HG03342 (cell line): ENCODE data around the gene COL16A1.

Experiments used
- ATAC-seq: cut with Tn5 transposase; IDR thresholded peaks from one replicate; pipeline ENCODE4 v1.9.1; 2021; ENCODE audit warnings: mild to moderate bottlenecking, moderate library complexity; ENCODE audit not compliant: unreplicated experiment

Gene COL16A1

DNA sequence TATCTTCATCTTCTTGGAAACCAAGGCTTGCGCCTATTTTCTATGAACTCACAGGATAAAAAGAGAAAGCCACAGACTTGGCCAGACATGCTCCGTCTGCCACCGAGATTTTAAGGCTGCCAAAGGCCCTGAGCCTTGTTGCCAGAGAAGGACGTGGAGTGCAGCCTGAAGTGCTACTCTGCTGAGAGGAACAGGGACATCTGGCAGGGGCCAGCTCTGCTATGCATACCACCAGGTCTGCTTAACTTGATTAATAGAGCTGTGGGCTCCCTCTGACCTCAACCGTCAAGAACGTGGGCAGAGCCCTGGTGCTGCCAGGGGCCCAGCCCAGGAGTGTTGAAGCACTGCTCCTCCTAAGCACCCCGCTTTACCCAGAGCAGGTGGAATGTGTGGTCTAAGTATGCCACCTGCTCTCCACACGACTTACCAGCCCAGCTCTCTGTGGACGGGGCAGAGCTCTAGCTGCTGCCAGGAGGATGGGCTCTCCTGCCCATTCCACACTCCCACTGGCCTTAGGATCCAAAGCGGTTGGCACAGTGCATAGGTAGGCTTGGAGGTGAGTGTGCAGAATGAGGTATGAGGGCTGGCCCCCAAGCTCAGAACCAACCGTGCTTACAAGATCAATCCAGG, 75.8 kb downstream of the COL16A1 start:
- ATAC-seq = no peak

DNA sequence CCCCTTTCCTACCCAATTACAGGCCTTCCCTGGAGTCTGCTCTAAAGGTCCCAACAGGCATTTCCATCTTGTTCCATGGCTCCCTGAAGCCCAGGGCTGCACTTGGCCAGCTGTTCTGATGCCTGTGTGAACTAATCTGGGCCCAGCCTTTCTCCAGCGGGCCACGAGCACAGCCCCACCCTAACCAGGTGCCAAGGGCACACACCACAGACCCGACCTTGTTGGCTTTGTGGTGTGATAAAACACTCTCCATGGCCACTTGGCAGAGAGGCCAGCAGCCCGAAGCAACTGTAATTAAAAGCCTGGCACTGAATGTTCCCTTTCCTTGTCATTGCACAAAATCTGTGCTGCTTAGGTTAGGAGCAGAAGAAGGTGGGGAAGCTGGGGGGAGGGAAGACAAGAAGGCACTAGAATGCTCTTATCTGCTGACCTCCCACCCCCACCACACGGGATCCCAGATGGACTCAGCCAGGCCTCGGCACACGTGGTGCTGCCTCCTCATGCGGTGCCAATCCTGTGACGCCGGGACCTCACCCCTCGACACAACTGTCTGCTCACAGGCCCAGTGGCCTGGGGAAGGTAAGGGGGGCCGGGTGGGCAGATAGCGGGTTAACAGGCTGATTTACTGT, 76.4 kb downstream of the COL16A1 start:
- no peak for ATAC-seq

DNA sequence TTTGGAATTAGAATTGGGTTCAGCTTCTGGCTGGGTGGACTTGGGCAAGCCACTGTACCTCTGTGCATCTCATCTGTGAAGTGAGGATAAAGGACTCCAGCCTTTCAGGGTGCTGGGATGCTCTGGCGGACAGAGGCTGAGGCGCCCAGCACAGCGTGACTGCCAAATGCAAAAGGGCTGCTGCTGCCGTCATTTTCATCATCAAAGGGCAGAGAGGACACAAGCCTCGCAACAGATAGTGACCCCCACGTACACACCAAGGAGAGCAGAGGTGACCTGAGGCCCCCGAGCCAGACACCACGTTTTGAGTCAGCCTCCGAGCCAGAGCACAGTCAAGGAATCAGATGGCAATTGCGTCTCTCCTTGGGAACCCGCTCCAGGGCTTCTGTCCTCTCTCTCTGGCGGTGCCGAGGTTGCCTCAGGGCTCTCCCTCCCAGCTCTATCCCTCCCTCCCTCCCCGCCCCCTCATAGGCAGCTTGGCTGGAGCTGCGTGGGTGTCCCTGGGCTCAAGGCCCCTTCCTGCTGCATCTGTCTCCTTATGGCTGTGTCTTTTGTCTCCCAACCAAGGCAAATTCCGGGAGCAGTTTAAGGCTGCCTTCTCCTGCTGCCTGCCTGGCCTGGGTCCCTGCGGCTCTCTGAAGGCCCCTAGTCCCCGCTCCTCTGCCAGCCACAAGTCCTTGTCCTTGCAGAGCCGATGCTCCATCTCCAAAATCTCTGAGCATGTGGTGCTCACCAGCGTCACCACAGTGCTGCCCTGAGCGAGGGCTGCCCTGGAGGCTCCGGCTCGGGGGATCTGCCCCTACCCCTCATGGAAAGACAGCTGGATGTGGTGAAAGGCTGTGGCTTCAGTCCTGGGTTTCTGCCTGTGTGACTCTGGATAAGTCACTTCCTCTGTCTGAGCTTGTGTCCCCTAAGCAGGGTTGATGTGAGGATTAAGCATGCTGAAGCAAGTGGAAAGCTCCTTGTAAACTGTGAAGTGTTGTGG, 77.3 kb downstream of the COL16A1 start:
- ATAC-seq = no peak

DNA sequence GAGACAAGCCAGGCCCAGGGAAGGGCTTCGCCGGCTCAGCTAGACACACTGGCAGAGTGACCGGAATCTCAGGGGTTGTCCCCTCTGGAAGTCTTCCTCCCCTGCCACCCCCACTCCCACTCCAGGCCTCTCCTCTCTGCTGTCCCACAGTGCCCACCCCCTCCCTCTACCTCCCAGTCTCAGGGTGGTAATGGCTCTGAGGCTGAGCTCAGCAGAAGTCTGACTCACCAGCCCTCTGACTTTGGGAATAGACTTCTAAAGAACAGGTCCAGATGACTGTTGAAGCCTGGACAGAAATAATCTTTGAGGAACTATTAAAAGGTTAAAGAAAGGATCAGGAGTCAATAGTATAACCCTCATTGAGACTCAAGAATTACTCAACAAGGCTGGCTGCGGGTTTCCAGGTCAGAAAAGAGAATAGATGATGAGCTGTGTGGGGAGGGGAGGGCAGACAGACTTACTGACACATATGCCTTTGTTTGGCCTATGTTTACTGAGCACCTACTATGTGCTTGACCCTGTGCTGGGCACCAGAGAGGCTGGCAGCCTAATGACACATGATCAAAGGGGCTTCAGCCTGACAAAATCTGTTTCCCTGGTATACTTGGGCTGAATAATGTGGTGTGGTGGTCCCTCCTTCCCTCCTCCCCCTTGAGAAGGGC, 78.1 kb downstream of the COL16A1 start:
- no peak for ATAC-seq

DNA sequence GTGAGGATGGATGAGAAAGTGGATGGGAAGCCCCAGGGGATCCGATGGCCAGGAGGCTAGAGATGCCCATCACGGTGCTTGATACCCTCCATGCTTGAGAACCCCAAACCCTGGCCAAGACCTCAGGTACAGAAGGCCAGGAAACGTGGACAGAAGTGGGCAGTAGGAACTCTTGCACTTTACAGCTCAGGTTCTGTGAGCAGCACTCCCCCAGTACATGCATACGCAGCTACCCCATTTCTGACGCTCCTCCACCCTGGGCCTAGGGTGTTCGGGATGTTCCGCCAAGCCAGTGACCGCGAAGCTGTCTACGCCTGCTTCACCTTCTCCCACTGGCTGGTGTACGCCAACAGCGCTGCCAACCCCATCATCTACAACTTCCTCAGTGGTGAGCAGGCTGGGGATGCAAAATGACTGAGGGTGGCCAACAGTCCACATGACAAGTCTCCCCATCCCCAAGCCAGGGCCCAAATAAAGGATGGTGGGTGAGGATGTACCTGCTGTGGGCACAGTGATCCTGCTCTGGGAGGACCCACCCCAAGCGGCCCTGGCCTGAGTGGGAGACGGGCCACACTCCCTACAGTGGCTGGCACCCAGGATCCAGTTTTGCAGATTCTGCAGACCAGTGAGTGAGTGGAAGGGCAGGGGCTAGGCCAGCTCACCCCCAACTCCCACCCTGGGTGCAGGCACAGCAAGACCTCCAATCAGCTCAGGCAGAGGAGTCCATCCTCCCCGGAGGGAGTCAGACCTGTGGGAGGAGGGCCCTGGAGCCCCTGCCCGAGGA, 78.9 kb downstream of the COL16A1 start:
- ATAC-seq = no peak

DNA sequence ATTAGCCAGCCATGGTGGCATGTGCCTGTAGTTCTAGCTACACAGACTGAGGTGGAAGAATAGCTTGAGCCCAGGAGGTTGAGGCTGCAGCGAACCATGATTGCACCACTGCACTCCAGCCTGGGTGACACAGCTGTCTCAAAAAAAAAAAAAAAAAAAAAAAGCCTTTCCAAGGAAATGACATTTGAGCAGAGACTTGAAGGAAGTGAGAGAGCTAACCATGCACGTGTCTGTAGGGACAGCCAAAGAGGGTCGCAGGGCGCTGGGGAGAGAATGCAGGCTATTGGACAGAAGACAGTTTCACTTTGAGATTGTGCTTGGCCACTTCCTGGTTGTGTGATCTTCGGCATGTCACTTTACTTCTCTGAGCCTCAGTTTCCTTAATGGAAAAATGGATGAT, 79.5 kb downstream of the COL16A1 start:
- no peak for ATAC-seq

DNA sequence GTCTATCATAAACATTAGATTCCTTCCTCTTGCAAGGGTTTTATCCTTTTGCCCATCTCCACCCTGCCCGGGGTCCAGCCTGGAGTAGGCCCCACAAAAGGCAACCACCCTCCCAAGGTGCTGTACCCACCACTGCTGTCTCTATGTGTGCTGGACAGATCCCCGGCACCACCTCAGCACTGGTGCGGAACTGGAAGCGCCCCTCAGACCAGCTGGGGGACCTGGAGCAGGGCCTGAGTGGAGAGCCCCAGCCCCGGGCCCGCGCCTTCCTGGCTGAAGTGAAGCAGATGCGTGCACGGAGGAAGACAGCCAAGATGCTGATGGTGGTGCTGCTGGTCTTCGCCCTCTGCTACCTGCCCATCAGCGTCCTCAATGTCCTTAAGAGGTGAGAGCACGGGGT, 80.5 kb downstream of the COL16A1 start:
- ATAC-seq = no peak

DNA sequence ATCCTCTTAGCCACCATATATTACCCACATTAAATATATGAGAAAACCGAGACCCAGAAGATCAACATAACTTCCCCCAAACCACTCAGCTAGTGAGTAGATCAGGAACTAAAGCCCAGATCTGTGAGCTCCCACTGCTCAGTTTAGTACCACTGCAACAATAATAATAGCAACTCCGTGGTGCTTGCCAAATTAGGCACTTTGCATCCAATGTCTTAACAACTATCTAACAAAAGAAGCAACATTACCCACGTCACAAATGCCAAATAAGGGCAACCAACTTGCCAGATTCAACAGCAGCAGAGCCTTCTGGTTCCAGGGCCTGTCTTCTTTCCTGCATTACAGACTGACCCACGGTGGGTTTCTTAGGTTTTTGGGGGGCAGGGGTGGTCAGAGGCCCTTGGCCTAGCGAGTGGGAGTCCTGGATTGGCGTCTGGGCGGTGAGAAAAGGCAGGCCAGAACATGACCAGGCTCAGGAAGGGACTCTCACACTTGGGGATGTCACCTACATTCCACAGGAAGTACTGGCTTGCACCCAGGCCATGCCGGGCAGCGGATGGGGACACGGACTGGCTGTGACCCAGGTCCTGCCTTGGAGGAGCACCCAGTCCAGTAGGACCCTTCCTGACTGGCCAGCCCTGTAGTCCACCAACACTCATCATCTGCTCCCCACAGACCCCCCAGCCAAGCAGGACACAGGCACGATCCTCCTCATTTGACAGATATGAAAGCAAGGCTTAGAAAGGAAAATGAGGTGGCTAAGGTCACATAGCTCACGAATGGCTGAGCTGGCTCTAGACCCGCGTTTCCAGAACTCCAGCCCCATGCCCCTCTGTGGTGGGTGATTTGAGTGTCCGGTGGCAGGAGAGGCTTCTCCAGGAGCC, 81.7 kb downstream of the COL16A1 start:
- no peak for ATAC-seq

DNA sequence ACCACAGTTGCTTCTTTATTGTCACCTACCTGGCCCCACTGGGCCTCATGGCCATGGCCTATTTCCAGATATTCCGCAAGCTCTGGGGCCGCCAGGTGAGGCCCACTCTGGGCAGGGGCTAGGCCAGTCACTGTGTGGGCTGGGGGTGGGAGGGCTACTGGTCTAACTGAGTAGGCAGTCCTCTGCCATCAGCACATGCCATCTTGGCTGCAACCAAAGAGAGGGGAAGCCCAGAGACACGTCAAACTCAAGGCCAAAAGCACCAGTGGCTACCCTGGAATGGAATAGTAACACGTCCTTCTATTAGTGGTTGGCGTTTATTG, 82.4 kb downstream of the COL16A1 start:
- no peak for ATAC-seq

DNA sequence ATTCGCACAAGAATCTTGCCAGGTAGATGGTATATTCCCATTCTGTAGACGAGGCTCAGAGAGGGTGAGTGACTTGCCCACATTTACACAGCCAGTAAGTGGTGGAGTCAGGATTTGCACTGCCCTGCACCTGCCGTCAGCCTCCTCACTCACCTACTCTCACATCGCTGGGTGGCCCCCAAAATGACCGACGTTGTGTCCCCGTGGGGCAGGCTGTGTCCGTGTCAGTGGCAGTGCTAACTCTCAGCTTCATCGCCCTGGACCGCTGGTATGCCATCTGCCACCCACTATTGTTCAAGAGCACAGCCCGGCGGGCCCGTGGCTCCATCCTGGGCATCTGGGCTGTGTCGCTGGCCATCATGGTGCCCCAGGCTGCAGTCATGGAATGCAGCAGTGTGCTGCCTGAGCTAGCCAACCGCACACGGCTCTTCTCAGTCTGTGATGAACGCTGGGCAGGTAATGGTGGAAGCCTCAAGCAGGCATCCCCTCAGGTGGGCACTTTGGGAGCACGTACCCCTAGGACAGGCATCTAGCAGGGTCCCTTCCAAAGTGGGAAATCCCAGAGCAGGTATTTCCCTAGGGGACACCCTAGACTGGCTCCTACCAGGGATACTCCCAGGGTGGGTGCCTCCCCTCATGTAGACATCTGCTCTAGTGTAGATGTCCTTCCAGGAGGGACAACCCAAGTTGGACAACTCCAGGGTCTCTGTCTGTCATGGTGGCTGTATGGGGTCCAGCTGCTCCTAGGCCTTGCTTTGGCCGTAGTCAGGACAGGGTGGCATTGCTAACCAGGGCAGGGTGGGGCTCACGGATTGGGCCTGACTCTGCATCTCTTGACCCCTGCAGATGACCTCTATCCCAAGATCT, 83.0 kb downstream of the COL16A1 start:
- no peak for ATAC-seq

DNA sequence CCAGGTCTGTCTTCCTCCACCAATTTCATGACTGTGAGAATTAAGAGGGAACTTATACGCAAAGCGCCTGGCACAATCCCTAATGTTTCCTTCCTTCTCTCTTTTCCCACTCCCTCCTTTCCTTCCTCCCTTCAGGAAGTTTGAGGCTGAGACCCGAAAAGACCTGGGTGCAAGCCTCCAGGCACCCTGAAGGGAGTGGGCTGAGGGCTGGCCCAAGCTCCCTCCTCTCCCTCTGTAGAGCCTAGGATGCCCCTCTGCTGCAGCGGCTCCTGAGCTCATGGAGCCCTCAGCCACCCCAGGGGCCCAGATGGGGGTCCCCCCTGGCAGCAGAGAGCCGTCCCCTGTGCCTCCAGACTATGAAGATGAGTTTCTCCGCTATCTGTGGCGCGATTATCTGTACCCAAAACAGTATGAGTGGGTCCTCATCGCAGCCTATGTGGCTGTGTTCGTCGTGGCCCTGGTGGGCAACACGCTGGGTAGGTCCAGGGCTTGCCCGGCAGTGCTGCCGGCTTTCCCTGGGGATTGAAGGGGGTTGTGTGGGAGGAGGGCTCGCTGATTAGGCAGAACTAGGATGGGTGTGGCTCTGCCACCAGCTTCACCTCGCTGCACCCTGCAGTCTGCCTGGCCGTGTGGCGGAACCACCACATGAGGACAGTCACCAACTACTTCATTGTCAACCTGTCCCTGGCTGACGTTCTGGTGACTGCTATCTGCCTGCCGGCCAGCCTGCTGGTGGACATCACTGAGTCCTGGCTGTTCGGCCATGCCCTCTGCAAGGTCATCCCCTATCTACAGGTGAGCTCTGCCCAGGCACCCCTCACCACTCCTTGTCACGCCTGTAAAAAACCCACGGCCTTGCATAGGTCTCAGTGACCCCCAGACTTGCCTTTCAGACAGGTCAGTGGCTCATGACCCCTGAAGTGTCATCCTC, 84.6 kb downstream of the COL16A1 start:
- no peak for ATAC-seq

DNA sequence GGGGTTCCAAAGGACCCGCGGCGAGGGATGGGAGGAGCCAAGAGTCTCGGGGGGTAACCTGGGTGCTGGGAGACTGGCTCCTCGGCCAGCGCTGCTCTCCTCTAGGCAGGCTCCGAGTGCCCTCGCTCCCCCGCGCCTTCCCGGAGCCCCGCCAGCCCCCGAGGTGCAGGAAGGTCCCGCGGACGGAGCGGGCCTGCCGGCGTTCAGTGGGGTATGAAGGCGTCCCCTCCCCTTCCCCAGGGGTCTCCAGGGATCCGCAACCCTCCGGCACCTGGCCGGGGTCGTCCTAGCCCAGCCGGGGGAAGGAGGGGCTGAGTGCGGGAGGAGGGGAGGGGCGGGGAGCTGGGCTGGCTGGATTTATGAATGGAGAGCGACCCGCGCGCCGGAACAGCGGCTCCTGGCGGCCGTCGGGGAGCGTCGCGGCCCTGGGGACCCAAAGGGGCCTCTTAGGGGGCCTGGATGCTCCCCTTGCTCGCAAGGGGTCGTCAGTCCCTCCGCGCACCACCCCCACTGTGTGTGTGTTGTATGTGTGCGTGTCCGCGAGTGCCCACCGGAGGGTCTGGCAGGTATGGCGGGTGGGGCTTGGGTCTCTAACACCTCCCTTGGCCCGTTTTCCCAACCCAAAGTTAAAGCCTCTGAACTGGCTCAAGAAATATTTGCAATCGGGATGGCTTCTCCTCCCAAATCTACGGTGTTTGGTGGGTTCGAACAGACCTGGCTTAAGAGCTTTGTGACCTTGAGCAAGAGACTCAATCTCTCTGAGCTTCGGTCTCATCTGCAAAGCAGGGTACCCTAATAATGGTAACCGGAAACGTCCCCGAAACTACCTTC, 85.7 kb downstream of the COL16A1 start:
- no peak for ATAC-seq

DNA sequence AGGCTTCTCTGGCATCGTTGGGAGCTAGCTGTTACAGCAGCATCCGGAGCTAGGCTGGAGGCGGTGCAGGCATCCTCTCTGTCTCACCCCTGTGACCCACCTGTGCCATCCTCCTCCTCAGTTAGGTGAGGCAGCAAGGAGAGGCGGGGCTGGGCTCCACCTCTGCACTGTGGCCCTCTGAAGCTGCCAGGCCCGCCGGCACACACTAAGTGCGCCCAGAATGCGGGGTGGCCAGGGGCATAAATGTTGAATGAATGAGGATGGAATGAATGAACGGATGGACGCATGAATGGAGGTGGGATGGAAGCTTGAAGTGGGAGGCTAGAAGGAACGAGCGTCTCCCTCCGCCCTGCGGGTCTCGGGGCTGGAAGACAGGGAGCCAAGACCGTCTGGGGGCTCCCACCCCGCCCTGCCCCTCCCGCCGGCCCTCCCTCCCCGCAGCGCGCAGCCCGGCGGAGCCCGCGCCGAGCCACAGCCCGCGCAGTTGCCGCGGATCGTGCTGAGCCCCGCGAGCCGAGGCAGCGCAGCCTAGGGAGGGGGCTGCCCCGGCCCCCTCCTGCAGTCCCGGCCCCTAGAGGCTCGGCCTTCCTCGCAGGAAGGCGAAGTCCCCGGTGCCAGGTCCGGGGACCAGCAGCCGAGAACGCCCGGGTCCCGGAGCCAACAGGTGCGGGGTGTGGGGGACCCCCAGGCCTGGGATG, 86.5 kb downstream of the COL16A1 start, which contains the start of gene HCRTR1:
HCRTR1 (plus strand) TSS at position 472 of the 698 bp plus-strand sequence. CDS start 1,504 bp downstream, outside the sequence.
- ATAC-seq = no peak

DNA sequence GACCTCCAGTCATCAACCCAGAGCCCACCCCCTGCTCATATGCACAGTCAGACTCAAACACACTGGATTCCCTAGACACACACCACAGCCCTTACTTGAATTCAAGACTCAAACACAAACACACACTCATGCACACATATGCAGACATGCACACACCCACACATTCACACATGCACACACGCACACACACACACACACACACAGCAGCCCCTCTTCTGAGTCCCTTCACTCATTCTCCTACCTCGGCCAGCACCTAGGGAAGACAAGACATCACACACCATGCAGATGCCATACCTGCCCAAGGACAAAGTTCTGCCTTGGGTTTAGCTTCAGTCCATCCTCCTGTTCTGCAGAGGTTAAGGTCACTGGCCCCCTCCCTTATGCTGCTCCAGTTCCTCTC, 87.9 kb downstream of the COL16A1 start:
- ATAC-seq = no peak

DNA sequence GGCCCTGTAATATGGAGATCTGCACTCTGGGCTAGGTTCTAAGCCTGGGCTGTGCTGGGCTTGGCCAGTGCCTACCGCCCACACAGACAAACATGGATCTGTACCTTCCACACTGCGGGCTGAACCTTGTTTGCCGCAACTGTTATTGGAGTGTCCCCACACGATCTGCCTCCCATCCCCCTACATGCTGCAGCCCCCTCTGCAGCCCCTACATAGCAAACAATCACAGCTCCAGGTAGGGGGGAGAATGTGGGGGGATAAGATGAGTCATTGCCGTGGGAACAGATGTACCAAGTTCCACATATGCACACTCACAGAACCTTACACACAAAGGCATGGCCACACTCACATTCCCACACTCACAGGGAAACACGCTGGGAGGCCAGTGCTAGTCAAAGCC, 88.4 kb downstream of the COL16A1 start:
- no peak for ATAC-seq

DNA sequence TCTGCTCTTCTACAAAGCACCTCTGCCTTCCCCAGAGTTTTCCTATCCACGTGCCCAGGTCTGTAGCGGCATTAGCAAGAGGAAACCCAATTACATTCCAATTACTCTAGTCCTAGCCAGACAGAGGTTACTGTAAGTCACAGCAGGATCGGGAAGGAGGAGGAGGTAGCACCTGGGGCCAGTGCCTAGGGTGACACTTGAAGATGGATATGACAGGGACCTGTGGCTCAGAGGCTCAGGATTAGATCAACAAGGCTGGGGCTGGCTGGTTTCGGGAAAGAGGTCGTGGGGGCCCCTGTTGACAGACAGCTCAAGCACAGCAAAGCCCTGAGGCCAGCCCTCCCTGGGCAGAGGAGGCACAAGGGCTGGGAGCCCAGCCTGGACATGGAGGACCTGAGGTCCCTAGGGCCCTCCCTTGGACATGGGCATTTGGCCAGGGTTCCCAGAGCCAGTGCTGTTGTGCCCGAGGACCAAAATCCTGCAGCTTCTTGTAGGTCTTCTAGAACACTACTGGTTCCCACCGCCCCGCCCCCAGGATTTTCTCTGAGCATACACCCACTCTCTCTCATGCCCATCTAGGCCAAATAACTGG, 89.3 kb downstream of the COL16A1 start:
- ATAC-seq = no peak
